Muscle layer of duodenum (tissue), 2 donors: Measurements from ENCODE around the gene CACNB3.
A peak's percentile ranks its signal among the peaks of the same experiment; 100 is the strongest.

Experiments
- H3K27ac ChIP-seq: one replicate; pipeline ENCODE4 v1.7.0; 2013; ENCODE audit warnings: mild to moderate bottlenecking, low read length
- H3K27me3 ChIP-seq: one replicate; pipeline ENCODE4 v1.7.0; 2013; ENCODE audit warnings: low read depth, mild to moderate bottlenecking, control low read depth, low read length
- H3K36me3 ChIP-seq, 2 donors: one replicate each; pipeline ENCODE4 v1.7.0; 2013; ENCODE audit warnings: low read length in 2 of 2, control low read depth in 1 of 2, mild to moderate bottlenecking in 1 of 2; ENCODE audit not compliant: insufficient read depth in 2 of 2, control insufficient read depth in 1 of 2
- H3K4me1 ChIP-seq, 2 donors: one replicate each; pipeline ENCODE4 v1.7.0; 2013; ENCODE audit warnings: low read length in 2 of 2, mild to moderate bottlenecking in 2 of 2, control low read depth in 1 of 2, moderate library complexity in 1 of 2; ENCODE audit not compliant: insufficient read depth in 2 of 2, control insufficient read depth in 1 of 2
- H3K4me3 ChIP-seq, 2 donors: one replicate each; pipeline ENCODE4 v1.7.0; 2013; ENCODE audit warnings: low read length in 2 of 2, low read depth in 1 of 2, mild to moderate bottlenecking in 1 of 2
- H3K9me3 ChIP-seq, 2 donors: one replicate each; pipeline ENCODE4 v1.7.0; 2013; ENCODE audit warnings: low read length in 2 of 2, control low read depth in 1 of 2, mild to moderate bottlenecking in 1 of 2; ENCODE audit not compliant: control insufficient read depth in 1 of 2
- donor health status: healthy.

CACNB3 gene

GRCh38 chr12:48779869-48780268 lies 38.4 kb upstream of the CACNB3 start:
- H3K4me3 ChIP-seq, result no peak overlapping the region
- no peaks in the 10 kb centered on the region for H3K9me3 ChIP-seq
- peaks cover 10 to 19% of the 10 kb centered on the region in 2 donors for H3K36me3 ChIP-seq
- H3K27ac ChIP-seq, result peak overlapping the region; percentile 23
- no peaks in the 10 kb centered on the region for H3K27me3 ChIP-seq
- H3K4me1 ChIP-seq, result peaks cover 7 to 22% of the 10 kb centered on the region in 2 donors

GRCh38 chr12:48780381-48781025 lies 37.8 kb upstream of the CACNB3 start:
- H3K27ac ChIP-seq, result peak overlapping the region; percentile 23
- H3K9me3 ChIP-seq, result no peaks in the 10 kb centered on the region
- H3K27me3 ChIP-seq, result no peaks in the 10 kb centered on the region
- H3K4me1 ChIP-seq, result peaks cover 7 to 22% of the 10 kb centered on the region in 2 donors
- H3K36me3 ChIP-seq, result peaks cover 5 to 13% of the 10 kb centered on the region in 2 donors
- no peak overlapping the region for H3K4me3 ChIP-seq

GRCh38 chr12:48781750-48782456 lies 36.4 kb upstream of the CACNB3 start:
- Histone ChIP-seq H3K4me3 (no peak overlapping the region), H3K27ac (no peak overlapping the region), H3K27me3 (no peaks in the 10 kb centered on the region), H3K4me1 (peaks cover 7 to 22% of the 10 kb centered on the region in 2 donors), H3K9me3 (no peaks in the 10 kb centered on the region), H3K36me3 (peaks cover 4 to 6% of the 10 kb centered on the region in 2 donors)

- Histone ChIP-seq H3K27ac (no peak overlapping the region), H3K4me1 (peaks cover 7 to 30% of the 10 kb centered on the region in 2 donors), H3K9me3 (no peaks in the 10 kb centered on the region), H3K27me3 (no peaks in the 10 kb centered on the region), H3K4me3 (no peak overlapping the region), H3K36me3 (peaks cover 0 to 6% of the 10 kb centered on the region in 2 donors)
Observed at GRCh38 chr12:48782457-48783395, 35.6 kb upstream of the CACNB3 start.

GRCh38 chr12:48783432-48783831 lies 34.9 kb upstream of the CACNB3 start:
- Histone ChIP-seq H3K4me1 (peaks cover 7 to 35% of the 10 kb centered on the region in 2 donors), H3K4me3 (no peak overlapping the region), H3K9me3 (no peaks in the 10 kb centered on the region), H3K27me3 (no peaks in the 10 kb centered on the region), H3K36me3 (peaks cover 0 to 6% of the 10 kb centered on the region in 2 donors), H3K27ac (no peak overlapping the region)

GRCh38 chr12:48786591-48787544 lies 31.4 kb upstream of the CACNB3 start:
- Histone ChIP-seq H3K4me1 (peaks cover 3 to 27% of the 10 kb centered on the region in 2 donors), H3K27ac (peak overlapping the region; percentile 67)

GRCh38 chr12:48787791-48788523 lies 30.3 kb upstream of the CACNB3 start:
- Histone ChIP-seq H3K27ac (peak overlapping the region; percentile 67), H3K4me3 (peak overlapping the region; percentile 78 to 88), H3K27me3 (no peaks in the 10 kb centered on the region), H3K36me3 (no peaks in the 10 kb centered on the region), H3K9me3 (no peaks in the 10 kb centered on the region), H3K4me1 (peaks cover 3 to 23% of the 10 kb centered on the region in 2 donors)

More at GRCh38 chr12:48786591-48787544, 31.4 kb upstream of the CACNB3 start:
- H3K9me3 ChIP-seq, result no peaks in the 10 kb centered on the region
- no peaks in the 10 kb centered on the region for H3K27me3 ChIP-seq
- peak overlapping the region; percentile 78 to 88 for H3K4me3 ChIP-seq
- H3K36me3 ChIP-seq, result peaks cover 0 to 6% of the 10 kb centered on the region in 2 donors

- Histone ChIP-seq H3K9me3 (no peaks in the 10 kb centered on the region), H3K4me1 (peaks cover 3 to 23% of the 10 kb centered on the region in 2 donors), H3K4me3 (peak overlapping the region; percentile 78 to 88), H3K36me3 (no peaks in the 10 kb centered on the region), H3K27me3 (no peaks in the 10 kb centered on the region), H3K27ac (peak overlapping the region; percentile 67)
Observed at GRCh38 chr12:48788524-48788853, 29.8 kb upstream of the CACNB3 start.

GRCh38 chr12:48788854-48789775 lies 29.2 kb upstream of the CACNB3 start, which contains the start of gene ADCY6:
ADCY6 (minus strand) TSS chr12:48789089; CDS start chr12:48783434, 5,655 bp downstream.
- H3K27me3 ChIP-seq, result no peaks in the 10 kb centered on the region
- H3K4me3 ChIP-seq, result peak within 1 kb of the TSS; percentile 78 to 88
- H3K4me1 ChIP-seq, result peaks cover 3 to 23% of the 10 kb centered on the region in 2 donors
- no peaks in the 10 kb centered on the region for H3K9me3 ChIP-seq
- peak within 1 kb of the TSS; percentile 67 for H3K27ac ChIP-seq
- no peaks in the 10 kb centered on the region for H3K36me3 ChIP-seq
